Esophagus squamous epithelium (tissue), 4 donors: ENCODE results near the gene PRKCD.

Experiments used
- CTCF ChIP-seq, 6 experiments: fragments of 450-650 bp in 4 of 6; fragments of 200-600 bp in 2 of 6; sonication (generic) in 2 of 6; IDR thresholded peaks; one replicate each; pipeline ENCODE4 v1.5.1; 2016 to 2019; ENCODE audit warnings: antibody characterized with exemption in 6 of 6, mild to moderate bottlenecking in 4 of 6, moderate library complexity in 4 of 6
- POLR2A ChIP-seq, 4 donors: fragments of 450-650 bp; IDR thresholded peaks; one replicate each; pipeline ENCODE4 v1.6.1; 2017; ENCODE audit warnings: antibody characterized with exemption in 4 of 4, mild to moderate bottlenecking in 4 of 4, moderate library complexity in 3 of 4

GRCh38 chr3:53189276-53189675 is 28.3 kb downstream of the PRKCD start:
- TF ChIP-seq CTCF (IDR thresholded peaks at IDR 0.05) (no peak), POLR2A (IDR thresholded peaks at IDR 0.05) (no peak)
